Measurements from ENCODE around the gene KCNE4.
"Not testable (repeated sequence)": the region's sequence is repeated elsewhere in the genome, so short reads cannot be mapped to it uniquely, and the experiment has no call there.

The KCNE4 gene

GRCh38 chr2:223058952-223059716, 7.1 kb downstream of the KCNE4 start:
- DNase-seq = peak; percentile 71

DNA sequence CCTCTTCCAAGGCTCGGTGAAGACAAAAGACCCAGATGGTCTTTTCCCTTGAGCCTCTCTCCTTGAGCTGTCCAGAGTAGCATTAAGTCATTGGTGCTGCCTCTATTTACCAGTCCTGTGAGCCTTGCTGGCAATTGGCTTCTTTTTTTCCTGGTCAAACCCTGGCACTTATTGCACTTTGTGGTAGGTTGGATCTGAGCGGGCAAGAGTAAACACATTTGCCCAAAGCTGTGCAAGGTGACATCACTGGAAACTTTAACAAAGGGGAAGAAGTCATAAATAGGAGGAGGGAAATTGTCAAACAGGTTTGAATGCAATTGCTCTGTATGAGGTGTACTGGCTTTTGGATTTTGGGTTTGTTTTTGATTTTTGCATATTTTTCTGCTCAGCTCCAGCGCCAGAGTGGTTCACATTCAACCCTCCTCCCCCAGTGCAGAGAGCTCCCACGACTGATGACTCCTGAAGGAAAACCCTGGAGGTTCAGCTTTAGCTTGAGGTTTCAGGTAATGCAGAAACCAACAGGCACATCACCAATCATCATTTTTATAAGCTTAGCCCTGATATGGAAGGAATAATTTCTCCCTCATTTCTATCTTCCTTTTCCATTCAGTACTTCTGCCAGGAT, 8.3 kb downstream of the KCNE4 start:
- no peak for DNase-seq

DNA sequence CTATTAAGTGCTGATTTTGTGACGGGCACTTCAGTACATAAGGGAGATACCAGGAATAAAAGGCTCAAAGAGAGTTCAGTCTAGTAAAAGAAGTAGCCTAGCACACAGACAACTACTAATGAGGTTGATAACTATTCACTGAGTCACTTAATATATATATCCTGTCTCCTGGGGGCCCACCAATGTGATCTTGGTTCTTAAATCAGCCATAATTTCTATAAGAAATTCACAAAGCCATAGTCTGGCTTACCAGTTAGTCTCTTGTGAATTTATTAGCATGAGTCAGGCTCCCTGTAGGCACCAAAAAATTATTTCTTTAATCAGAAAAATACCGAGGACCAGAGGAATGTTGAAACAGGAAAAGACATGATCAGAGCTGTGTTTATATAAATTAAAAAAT, 10.4 kb downstream of the KCNE4 start:
- no peak for DNase-seq

GRCh38 chr2:223065107-223065506, 13.1 kb downstream of the KCNE4 start:
- DNase-seq = no peak

GRCh38 chr2:223066721-223067120, 14.7 kb downstream of the KCNE4 start:
- DNase-seq = no peak

GRCh38 chr2:223068071-223068470, 16.1 kb downstream of the KCNE4 start:
- DNase-seq = no peak

DNA sequence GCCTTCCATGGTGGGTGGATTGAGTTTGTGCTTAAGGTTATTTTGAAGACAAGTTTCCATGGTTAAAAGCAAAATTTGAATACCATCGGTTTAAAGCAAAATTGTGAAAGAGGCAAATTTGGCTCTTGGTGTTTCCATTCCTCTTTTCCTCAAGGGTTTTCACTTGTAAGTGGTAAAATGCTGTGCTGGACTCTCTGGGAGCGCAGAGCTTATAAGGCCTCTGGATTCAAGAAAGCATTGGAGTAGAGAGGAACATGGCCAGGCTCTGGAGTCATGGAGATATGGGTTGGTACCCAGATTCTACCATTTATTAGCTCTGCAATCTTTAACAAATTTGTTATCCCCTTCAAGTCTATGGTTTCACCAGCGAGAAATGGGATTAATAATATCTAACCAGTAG, 17.5 kb downstream of the KCNE4 start:
- no peak for DNase-seq

- no peak for DNase-seq
Observed at GRCh38 chr2:223069988-223070387, 18.0 kb downstream of the KCNE4 start.

GRCh38 chr2:223071139-223071538, 19.1 kb downstream of the KCNE4 start:
- DNase-seq = no peak

DNA sequence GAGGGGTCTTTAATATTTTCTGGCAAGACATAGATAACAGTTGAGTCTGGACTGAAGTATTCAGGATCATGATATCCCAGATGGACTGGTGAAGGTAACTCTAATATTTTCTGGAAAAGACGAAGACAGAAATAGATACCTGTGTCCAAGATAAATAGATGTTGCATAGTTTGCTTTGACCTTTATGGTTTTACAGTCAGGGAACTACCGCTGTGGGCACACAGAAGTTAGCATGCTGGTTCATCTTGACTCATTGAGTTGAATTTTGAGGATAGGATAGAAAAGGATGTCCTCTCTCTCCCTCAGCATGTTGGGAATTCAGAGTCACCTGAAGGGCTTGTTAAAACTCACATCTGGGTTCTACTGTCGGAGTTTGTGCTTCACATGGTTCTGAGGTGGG, 20.8 kb downstream of the KCNE4 start:
- DNase-seq = no peak

DNA sequence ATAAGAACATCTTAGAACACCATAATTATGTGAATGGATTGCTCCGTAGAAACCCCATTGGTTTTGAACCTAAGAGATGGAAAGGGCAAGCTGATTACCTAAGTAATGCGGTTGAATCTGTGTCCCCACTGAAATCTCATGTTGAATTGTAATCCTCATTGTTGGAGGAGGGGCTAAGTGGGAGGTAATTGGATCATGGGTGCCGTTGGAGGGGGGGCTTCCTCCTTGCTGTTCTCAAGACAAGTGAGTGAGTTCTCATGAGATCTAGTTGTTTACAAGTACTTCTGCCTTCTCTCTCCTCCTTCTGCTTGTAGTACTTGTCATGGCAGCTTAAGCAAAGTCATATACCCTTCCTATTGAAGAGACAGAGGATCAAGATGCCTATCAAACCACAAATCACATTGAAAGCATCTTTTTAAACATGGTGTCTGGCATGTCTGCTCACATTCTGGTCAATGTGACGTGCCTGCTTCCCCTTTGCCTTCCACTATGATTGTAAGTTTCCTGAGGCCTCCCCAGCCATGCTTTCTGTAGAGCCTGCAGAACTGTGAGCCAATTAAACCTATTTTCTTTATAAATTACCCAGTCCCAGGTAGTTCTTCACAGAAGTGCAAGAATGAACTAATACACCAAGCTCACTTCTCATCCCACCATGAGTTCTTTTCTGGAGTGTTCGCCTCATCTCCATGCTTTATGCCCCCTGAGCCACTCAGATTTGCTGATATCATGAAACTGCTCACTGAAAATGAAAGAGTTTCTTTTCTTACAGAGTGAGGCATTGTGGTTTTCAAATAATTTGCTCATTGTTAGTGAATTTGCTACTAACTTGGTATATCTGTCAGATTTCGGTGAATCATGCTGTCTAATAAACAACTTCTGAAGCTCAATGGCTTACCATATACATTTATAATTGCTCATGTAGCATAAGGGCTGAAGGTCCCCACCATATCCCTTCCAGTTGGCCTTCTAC, 23.6 kb downstream of the KCNE4 start:
- DNase-seq = no peak

DNA sequence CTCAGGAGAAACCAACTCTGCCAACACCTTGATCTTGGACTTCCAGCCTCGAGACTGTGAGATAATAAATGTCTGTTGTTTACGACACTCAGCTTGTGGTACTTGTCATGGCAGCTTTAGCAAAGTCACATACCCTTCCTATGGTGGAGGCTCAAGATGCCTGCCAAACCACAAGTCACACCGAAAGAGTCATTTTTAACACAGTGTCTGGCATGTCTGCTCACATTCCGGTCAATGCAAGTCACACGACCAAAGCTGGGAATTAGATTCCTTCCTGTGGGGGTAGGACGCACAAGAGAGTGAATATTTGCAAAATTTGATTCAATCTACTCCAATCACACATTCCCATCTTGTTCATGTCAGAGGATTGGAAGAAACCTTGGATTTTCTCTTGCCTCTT, 24.6 kb downstream of the KCNE4 start:
- no peak for DNase-seq

DNA sequence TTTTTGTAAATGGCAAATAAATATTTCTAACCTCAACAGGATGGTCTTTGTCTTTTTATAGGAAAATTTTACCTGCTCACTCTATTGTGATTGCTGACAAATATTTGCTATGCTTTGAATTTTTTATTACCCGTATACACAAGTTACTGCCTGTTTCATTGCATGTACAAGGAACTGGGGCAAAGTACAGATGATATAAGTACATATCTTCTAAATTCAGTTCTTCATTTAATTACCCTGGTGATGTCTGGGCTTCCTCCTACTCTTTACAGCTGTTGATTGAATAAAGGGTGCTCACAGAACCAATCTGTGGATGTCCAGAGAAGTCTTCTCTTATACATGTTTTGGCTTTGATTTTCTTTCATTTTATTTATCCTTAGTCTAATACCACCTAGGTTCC, 26.5 kb downstream of the KCNE4 start:
- DNase-seq = no peak

DNA sequence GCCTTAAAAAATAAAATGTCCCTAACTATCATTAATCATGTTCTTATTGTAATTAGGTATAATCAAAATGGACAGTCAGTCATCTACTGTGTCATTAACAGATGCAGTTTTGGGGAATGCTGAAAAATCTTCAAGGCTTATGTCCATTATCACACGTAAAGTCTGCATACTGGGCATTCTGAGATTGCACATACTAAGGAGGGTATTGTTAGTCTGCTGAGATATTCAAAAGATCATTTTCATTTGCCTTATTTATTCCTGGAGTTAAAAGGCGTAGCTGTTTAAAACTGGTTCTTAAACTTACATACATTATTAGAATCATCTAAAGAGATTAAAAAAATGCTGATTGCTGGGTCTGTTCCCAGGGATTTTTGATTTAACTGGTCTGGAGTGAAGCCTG, 27.4 kb downstream of the KCNE4 start:
- no peak for DNase-seq

GRCh38 chr2:223079925-223080324, 27.9 kb downstream of the KCNE4 start:
- no peak for DNase-seq

- not testable (repeated sequence) for DNase-seq
Observed at GRCh38 chr2:223080790-223081360, 28.9 kb downstream of the KCNE4 start.

DNA sequence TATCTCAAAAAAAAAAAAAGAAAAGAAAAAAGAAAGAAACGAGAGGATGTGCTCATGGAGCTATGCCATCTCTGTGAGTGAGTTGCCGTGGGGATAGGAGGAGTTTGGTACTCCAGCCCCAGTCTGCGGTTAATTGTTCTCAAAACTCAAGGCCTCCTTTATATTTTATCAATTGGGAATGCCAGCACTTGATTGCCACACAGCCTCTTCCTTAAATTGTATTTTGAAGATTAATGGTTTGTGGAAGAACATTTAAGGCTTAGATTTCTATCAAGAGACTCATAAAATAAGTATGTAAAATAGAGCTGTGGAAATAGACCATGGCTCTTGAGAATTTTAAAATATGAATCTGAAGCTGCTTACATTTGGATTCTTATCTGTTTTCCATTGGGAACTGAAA, 29.8 kb downstream of the KCNE4 start:
- DNase-seq = no peak

DNA sequence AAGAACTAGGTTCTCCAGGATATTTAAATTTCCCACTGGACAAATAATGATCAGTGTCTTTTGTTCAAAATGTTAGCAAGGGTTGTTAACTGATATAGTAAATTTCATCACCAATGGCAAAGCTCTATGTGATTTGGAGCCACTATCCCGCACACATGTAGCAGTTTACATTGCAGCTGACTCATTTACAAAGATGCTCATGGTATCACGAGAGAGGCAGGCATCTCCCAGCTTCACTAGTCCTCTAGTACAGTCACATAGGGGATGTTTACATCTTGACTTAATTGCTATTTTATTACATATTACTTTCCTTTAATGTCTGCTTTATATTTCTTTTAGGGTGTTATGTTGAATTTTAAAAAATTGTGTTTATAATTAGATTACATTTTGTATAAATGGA, 30.7 kb downstream of the KCNE4 start:
- DNase-seq = no peak

DNA sequence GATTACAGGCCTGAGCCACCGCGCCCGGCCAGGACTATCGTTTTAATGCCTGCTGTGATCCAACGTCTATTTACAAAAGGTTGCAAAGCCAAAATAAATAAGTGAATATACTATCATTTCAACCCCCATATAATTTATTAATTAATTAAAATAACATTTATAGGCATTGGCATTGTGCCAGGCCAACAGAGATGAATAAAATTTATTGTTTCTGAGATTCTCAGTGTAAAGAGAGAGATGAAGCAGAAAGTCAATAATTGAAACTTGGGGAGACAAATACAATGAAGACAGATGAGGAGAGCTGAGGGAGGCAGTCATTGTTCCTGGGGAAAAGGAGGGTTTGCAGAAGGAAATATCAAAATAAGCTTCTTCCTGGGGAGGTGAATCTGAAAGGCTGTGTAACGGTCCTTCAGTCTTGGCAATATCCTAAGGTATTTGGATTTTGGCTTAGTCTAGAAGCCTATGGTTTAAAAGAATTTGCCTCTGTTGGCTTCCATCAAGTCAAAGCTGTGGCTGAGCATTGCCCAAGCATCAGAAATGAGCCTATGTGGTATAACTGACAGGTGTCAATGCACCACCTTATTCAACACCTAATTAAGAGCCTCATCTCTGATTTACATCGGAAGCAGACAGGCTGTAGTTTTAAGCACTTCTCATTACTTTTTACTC, 31.5 kb downstream of the KCNE4 start:
- DNase-seq = no peak

GRCh38 chr2:223084873-223085272, 32.9 kb downstream of the KCNE4 start:
- DNase-seq = no peak

DNA sequence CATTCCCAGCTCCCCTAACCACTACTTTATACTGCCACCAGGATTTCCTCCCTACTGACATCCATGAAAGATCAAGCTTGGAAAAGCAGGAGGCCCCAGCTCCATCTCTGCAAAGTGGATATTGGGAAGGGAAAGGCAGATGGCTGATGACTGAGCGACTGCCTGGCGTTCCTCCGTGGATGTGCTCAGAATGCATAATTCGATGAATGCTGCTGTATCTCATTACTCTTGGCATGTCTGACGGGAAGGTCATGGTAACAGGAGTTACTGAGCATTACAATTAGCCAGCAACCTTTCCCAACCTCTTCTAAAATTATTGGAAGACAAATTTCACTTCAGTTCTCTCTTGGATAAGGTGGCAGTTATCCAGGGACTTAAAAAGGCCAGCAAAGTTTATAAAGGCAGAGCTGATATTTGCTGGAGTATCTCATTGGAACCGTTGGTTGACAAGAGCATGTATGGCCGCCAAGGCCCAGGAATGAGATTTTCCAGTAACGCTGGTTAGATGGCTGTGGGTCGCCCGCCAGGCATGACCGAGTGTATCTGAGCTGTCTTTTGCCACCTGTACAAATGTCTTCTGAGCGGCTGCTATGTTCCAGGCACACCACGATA, 34.5 kb downstream of the KCNE4 start:
- DNase-seq = no peak

- DNase-seq = no peak
Observed at GRCh38 chr2:223087466-223087865, 35.5 kb downstream of the KCNE4 start.

Data from NCI-H1105 treated with DMSO at 0.1 percent for 48 hours (cell line).